ENCODE data around the gene PLEKHO1. TPM values are rescaled to one million over a fixed set of nuclear protein-coding genes. Genes with fewer than 3 reads are reported as not detected.
A peak's percentile ranks its signal among the peaks of the same experiment; 100 is the strongest.

Gene PLEKHO1
- total RNA-seq, 1 experiment from 2014 or later = 27.0 TPM

- TF ChIP-seq CTCF (IDR thresholded peaks at IDR 0.05) (peak; percentile 48; the same call in 1 of the 2 replicates), FOXP4 (CRISPR knock-in tag; IDR thresholded peaks at IDR 0.05) (no peak), PRRX2 (CRISPR knock-in tag; IDR thresholded peaks at IDR 0.05) (no peak), GRHL2 (CRISPR knock-in tag; IDR thresholded peaks at IDR 0.05; ENCODE audit: insufficient replicate concordance, severe bottlenecking) (no peak), ZNF263 (CRISPR knock-in tag; IDR thresholded peaks at IDR 0.05; ENCODE audit: low read depth) (no peak), IRF2 (CRISPR knock-in tag; IDR thresholded peaks at IDR 0.05; ENCODE audit: borderline replicate concordance, low read depth) (no peak), GTF2I (CRISPR knock-in tag; conservative IDR thresholded peaks at IDR 0.05) (0 out of 2 replicates have a peak, but pooled peaks have one; percentile 38), ZNF121 (CRISPR knock-in tag; IDR thresholded peaks at IDR 0.05) (peak; percentile 70; the same call in 1 of the 2 replicates), NFYB (CRISPR knock-in tag; conservative IDR thresholded peaks at IDR 0.05; ENCODE audit: low read depth) (no peak), ETV6 (CRISPR knock-in tag; IDR thresholded peaks at IDR 0.05) (no peak)
- TF ChIP-seq, protein P1, sequence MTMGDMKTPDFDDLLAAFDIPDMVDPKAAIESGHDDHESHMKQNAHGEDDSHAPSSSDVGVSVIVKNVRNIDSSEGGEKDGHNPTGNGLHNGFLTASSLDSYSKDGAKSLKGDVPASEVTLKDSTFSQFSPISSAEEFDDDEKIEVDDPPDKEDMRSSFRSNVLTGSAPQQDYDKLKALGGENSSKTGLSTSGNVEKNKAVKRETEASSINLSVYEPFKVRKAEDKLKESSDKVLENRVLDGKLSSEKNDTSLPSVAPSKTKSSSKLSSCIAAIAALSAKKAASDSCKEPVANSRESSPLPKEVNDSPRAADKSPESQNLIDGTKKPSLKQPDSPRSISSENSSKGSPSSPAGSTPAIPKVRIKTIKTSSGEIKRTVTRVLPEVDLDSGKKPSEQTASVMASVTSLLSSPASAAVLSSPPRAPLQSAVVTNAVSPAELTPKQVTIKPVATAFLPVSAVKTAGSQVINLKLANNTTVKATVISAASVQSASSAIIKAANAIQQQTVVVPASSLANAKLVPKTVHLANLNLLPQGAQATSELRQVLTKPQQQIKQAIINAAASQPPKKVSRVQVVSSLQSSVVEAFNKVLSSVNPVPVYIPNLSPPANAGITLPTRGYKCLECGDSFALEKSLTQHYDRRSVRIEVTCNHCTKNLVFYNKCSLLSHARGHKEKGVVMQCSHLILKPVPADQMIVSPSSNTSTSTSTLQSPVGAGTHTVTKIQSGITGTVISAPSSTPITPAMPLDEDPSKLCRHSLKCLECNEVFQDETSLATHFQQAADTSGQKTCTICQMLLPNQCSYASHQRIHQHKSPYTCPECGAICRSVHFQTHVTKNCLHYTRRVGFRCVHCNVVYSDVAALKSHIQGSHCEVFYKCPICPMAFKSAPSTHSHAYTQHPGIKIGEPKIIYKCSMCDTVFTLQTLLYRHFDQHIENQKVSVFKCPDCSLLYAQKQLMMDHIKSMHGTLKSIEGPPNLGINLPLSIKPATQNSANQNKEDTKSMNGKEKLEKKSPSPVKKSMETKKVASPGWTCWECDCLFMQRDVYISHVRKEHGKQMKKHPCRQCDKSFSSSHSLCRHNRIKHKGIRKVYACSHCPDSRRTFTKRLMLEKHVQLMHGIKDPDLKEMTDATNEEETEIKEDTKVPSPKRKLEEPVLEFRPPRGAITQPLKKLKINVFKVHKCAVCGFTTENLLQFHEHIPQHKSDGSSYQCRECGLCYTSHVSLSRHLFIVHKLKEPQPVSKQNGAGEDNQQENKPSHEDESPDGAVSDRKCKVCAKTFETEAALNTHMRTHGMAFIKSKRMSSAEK (CRISPR knock-in tag; IDR thresholded peaks at IDR 0.05; ENCODE audit: borderline replicate concordance) = no peak
- Mint-ChIP-seq H3K27ac (no peak overlapping the region), H3K4me1 (peaks cover 2% of the 10 kb centered on the region; the same call in 1 of the 2 replicates), H3K27me3 (ENCODE audit: low read depth) (no peaks in the 10 kb centered on the region), H3K4me3 (no peak overlapping the region), H3K36me3 (0 out of 2 replicates have a peak, but pooled peaks cover 4% of the 10 kb centered on the region), H3K9me3 (peaks cover 6% of the 10 kb centered on the region)
- ATAC-seq (peak; percentile 65), DNase-seq (ENCODE audit: low spot score) (no peak)
- CTCF ChIA-PET = interaction anchor here (0.6 to 3.2 kb wide), 62 partner anchors 9 to 756 kb away, joined by 3 to 25 read pairs (median 4); partner anchors contain the start of genes C1orf54, MTMR11, OTUD7B and PLEKHO1
- POLR2A ChIA-PET = interaction anchor here (0.6 to 1.9 kb wide), 5 partner anchors 259 to 1105 kb away, joined by 3 to 10 read pairs (median 3); a partner anchor contains a TSS
Measured at GRCh38 chr1:150186789-150187559, 37.3 kb downstream of the PLEKHO1 start.

- peak; percentile 28; the same call in 1 of the 2 replicates for ATAC-seq
- TF ChIP-seq ZBTB43 (CRISPR knock-in tag; IDR thresholded peaks at IDR 0.05) (no peak), GABPB1 (CRISPR knock-in tag; IDR thresholded peaks at IDR 0.05) (no peak), NFATC4 (CRISPR knock-in tag; IDR thresholded peaks at IDR 0.05) (no peak), TEAD1 (CRISPR knock-in tag; IDR thresholded peaks at IDR 0.05) (no peak), NR2C2 (CRISPR knock-in tag; IDR thresholded peaks at IDR 0.05) (no peak)
- Mint-ChIP-seq H3K27me3 (ENCODE audit: low read depth) (no peaks in the 10 kb centered on the region), H3K36me3 (0 out of 2 replicates have a peak, but pooled peaks cover 4% of the 10 kb centered on the region), H3K9me3 (peaks cover 9% of the 10 kb centered on the region), H3K4me1 (peaks cover 2% of the 10 kb centered on the region; the same call in 1 of the 2 replicates), H3K27ac (no peak overlapping the region), H3K4me3 (no peak overlapping the region)
- ChIA-PET CTCF (interaction anchor here (0.7 to 3.2 kb wide), 47 partner anchors 8 to 303 kb away, joined by 3 to 25 read pairs (median 5); partner anchors contain the start of genes C1orf54, OTUD7B, PLEKHO1 and VPS45), POLR2A (interaction anchor here (1.1 to 1.9 kb wide), 2 partner anchors 259 to 300 kb away, joined by 3 to 10 read pairs; a partner anchor contains a TSS)
- no peak for DNase-seq (ENCODE audit: low spot score)
Measured at GRCh38 chr1:150187560-150187931, 37.8 kb downstream of the PLEKHO1 start.
